GM18520 (cell line): ENCODE measurements around the gene ZBP1.

Experiments
- ATAC-seq: cut with Tn5 transposase; IDR thresholded peaks from one replicate; pipeline ENCODE4 v1.9.1; 2021; ENCODE audit not compliant: unreplicated experiment

Gene ZBP1

GRCh38 chr20:57588596-57588995, 31.6 kb downstream of the ZBP1 start:
- ATAC-seq: no peak

DNA sequence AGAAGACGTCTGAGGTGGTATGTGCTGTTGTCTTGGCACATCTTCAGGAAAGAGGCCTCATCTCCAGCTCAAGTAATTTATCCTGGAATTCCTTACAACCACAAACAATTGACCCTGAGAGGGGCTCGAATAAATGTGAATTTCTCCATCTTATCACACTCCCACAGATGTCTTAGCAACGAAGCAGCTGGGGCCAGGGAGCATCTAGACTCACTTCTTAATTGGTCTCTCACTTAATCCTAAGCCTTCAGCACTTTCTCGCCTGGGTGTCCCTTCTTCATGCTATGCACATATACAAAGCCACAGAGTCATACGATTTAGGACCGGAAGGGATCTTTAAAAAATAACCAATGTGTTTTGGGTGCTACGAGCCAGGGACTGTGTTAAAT, 32.2 kb downstream of the ZBP1 start:
- no peak for ATAC-seq

DNA sequence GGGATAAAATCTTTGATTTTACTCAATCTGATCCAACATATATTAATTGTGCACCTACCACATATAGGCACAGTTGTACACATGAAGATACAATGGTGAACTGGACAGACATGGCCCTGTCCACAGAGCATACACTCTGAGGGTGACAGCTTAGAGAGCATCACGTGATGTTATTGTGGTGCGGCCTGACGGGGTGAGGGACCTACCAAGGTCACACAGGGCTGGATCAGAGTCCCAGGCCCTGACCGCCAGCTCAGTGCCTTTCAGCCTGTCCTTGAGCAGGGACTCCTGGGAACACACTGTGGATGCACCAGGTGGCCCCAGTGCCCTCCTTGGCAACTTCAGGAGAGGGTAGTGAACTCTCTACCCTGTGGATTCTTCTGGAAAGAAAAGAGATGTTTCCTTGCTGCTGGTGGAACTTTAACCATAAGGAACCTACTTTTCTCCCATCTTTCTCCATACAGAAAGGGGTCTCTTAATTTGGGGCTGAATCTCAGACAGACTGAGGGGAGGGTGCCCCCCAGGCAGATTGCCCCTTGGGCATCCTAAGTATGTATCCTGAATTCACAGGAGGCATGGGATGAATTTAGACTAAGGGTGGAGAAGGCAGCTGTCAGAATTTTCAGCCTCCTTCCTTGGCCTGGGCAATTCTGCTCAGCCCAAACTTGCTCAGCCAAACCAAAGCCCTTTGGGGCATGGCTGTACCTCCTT, 32.8 kb downstream of the ZBP1 start:
- no peak for ATAC-seq

GRCh38 chr20:57586943-57587277, 33.3 kb downstream of the ZBP1 start:
- ATAC-seq: no peak

DNA sequence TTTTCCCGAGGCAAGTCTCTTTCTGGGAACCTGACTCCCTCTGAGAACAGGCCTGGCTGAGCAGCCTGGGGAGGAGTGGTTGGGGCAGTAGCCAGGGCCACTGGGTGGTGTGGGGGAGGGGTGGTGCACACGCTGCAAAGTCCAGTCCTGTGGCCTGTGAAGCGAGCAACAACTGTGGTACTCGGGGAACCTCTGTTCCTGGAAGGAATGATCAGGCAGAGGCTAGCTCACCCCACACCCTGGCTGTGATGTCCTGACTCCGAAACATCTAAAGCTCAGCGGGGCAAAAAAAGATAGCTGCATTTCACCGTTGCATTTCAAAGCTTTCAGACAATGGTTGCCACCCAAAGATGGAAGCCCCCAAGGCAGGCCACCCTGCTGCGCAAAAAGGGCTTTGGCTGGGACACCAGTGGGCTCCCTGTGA, 33.8 kb downstream of the ZBP1 start:
- ATAC-seq: no peak

DNA sequence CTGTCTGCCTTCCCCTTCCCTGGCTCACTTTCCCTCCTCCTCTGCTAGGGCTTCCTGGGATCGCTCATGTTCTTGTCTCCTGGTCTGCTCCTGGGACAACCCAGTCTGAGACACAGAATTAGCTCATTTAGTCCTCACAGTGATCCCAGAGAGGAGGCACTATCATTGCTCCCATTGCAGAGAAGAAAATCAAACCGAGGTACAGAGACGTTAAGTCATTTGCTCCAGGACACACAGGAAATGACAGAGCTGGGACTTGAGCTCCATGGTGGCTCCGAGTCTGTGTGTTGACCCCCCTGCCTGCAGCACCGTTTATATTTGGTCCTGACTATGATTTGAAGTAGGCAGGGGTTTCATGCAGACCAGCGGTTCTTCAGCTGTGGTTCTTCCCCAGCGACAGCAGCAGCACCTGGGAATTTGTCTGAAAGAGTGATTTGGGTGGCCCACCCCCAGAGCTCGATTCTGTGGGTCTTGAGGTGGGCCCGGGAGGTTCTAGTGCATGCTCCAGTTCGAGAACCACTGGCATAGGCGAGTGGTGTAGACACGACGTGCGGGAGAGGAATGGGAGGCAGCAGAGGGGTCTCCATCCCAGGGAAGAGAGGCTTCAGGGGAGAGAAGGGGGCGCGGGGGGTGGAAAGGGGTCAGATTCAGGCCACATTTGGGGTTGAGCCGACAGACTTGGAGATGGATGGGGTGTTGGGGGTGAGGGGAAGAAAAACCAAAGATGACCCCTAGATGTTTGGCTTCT, 34.6 kb downstream of the ZBP1 start:
- ATAC-seq: no peak

- ATAC-seq: no peak
These were observed 35.3 kb downstream of the ZBP1 start for GRCh38 chr20:57584768-57585461.

- ATAC-seq: no peak
These were observed 36.7 kb downstream of the ZBP1 start for GRCh38 chr20:57583289-57584257.

- ATAC-seq: no peak
These were observed 37.6 kb downstream of the ZBP1 start for GRCh38 chr20:57582432-57583288.

- ATAC-seq: no peak
These were observed 38.2 kb downstream of the ZBP1 start for GRCh38 chr20:57582029-57582378.

DNA sequence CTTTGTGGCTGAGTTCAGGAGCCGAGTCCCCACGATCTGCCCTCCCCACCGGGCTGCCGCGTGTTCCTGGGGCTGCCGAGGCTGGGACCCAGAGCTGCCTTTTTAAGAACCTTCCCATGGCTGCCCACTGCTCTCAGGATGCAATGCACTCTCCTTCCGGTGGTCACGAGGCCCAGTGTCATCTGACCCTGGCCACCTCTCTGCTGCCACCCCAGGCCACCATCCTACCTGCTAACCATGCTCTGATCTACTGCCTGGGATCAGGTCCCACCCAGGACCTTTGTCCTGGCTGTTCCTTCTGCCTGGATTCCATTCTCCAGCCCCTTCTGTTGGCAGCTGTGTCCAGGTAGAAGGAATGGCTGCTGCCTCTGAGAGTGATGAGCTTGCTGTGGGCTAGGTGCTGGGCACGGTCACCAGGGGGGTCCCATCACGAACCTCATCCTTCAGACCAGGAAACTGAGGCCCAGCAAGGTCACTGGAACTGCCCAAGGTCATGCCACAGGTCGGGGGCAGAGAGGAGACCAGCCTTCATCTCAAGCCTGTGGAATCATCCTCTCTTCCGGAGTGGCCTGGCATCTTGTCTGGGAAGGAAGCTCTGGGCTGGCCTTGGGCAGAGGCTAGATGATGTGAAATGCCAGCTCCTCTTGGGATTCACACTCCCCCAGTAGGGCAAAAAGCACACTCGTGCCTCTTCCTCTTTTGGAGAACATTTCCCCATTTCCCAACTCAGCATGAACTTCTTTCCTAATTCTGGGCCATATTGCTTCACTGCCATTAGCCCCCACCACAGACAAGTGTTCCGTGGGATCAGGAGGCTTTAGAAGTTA, 38.8 kb downstream of the ZBP1 start:
- ATAC-seq: no peak

- ATAC-seq: no peak
These were observed 39.6 kb downstream of the ZBP1 start for GRCh38 chr20:57580478-57581201.

DNA sequence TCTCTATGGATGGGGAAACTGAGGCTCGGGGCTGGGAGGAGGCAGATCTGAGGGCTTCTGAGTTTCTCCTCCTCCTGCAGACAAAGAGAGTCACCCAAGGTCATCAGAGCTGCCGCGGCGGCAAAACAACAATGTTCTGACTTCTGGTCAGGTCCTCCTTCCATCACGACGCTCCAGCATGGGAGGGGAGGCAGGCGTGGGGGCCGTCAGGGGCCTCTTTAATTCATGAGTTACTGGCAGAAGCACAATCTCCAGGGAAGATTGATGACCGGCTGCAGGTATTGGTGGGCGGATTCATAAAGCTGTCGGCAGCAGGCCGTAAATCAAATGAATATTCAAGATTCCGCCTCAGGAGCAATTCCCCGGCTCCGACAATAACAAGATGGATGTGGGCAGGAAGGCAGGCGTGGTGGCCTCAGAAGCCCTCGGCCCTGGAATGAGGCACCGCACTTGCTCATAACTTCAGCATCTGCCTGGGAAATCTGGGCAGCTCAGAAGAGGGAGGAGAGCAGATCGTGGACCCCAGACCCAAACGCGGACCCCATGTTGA, 40.3 kb downstream of the ZBP1 start:
- ATAC-seq: no peak

- no peak for ATAC-seq
These were observed 40.8 kb downstream of the ZBP1 start for GRCh38 chr20:57579331-57579897.

- no peak for ATAC-seq
These were observed 41.6 kb downstream of the ZBP1 start for GRCh38 chr20:57578476-57579165.

DNA sequence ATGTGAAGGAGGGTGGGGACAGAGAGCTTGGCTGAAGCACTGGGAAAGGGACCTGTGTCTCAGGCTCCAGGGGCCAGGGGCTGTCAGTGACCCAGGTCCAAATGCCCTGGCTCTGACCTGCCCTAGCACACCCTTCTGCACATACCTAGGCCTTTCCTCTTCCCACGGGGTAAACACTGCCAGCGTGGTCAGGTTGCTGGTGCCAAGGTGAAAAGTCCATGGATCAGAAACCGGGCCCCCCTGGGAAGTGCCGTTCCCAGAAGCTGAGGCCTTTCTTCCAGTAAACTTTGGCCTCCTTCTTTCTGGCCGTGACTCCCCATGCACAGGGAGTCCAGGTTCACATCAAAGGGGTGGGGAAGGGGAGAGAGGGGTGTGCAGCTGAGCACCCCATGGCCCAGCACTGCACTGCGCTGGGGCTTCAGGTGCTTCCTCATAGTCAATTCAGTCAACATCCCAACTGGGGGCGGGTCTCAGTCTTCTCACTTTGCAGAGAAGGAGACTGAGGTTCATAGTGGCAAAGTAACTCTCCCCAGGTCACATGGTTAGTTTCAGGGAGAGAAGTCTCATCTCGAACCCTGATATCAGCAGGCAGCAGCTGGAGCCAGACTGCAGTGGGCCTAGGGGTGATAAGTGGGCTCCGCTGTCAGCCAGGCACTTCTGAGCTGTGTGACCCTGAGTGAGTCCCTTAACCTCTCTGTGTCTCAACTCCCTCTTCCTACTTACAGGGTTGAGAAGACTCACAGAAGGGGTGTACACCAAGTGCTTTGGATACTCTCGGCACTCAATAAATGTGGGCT, 42.3 kb downstream of the ZBP1 start:
- no peak for ATAC-seq
